HepG2 (cell line): ENCODE data around the gene E2F1. TPM values are rescaled to one million over a fixed set of nuclear protein-coding genes. Genes with fewer than 3 reads are reported as not detected.
A peak's percentile ranks its signal among the peaks of the same experiment; 100 is the strongest.

Experiments
- ELK4 ChIP-seq: sonication (generic); formaldehyde crosslinking; IDR thresholded peaks from 2 replicates; pipeline ENCODE4 v1.9.0; 2021; ENCODE audit warnings: missing genetic modification reagents, borderline replicate concordance
- FOXJ3 ChIP-seq: sonication (generic); formaldehyde crosslinking; IDR thresholded peaks from 2 replicates; pipeline ENCODE4 v1.4.0; 2020; ENCODE audit warnings: missing genetic modification reagents, mild to moderate bottlenecking, borderline replicate concordance
- GABPB1 ChIP-seq: IDR thresholded peaks from 2 replicates; pipeline ENCODE4 v1.6.1; 2016; ENCODE audit warnings: mild to moderate bottlenecking, missing genetic modification reagents, moderate library complexity, missing compliant biosample characterization
- HINFP ChIP-seq: sonication (generic); formaldehyde crosslinking; IDR thresholded peaks from 2 replicates; pipeline ENCODE4 v1.4.0; 2020; ENCODE audit warnings: low read depth, mild to moderate bottlenecking, missing genetic modification reagents
- HOXD1 ChIP-seq: sonication (generic); formaldehyde crosslinking; IDR thresholded peaks from 2 replicates; pipeline ENCODE4 v1.5.0; 2020; ENCODE audit warnings: missing genetic modification reagents
- MXD4 ChIP-seq: IDR thresholded peaks from 2 replicates; pipeline ENCODE4 v1.6.1; 2016; ENCODE audit warnings: mild to moderate bottlenecking, missing biosample characterization, missing genetic modification reagents
- NFIC ChIP-seq: IDR thresholded peaks from 2 replicates; pipeline ENCODE4 v1.6.1; 2012; ENCODE audit warnings: mild to moderate bottlenecking, low read length, inconsistent platforms
- NFRKB ChIP-seq: fragments of 450-650 bp; IDR thresholded peaks from 2 replicates; pipeline ENCODE4 v1.6.1; 2017
- NR2F2 ChIP-seq: IDR thresholded peaks from 2 replicates; pipeline ENCODE4 v1.6.1; 2012; ENCODE audit warnings: low read depth, inconsistent platforms, borderline replicate concordance
- PITX1 ChIP-seq: sonication (generic); formaldehyde crosslinking; IDR thresholded peaks from 2 replicates; pipeline ENCODE4 v1.5.1; 2020; ENCODE audit warnings: mild to moderate bottlenecking, missing genetic modification reagents
- RFX5 ChIP-seq: IDR thresholded peaks from 2 replicates; pipeline ENCODE4 v1.6.1; 2011; ENCODE audit warnings: low read depth, low read length, improper control_type of control experiment
- SIN3A ChIP-seq: IDR thresholded peaks from 2 replicates; pipeline ENCODE4 v1.6.1; 2011; ENCODE audit warnings: low read depth, mild to moderate bottlenecking, control low read depth, low read length, borderline replicate concordance
- SP5 ChIP-seq: IDR thresholded peaks from 2 replicates; pipeline ENCODE4 v1.6.1; 2016; ENCODE audit warnings: low read depth, borderline replicate concordance
- TEAD3 ChIP-seq: optimal IDR thresholded peaks from 2 replicates; pipeline ENCODE3; 2016; ENCODE audit warnings: borderline replicate concordance
- TSC22D2 ChIP-seq: sonication (generic); formaldehyde crosslinking; IDR thresholded peaks from 2 replicates; pipeline ENCODE4 v1.5.1; 2020; ENCODE audit warnings: missing genetic modification reagents, mild to moderate bottlenecking, borderline replicate concordance
- ZKSCAN8 ChIP-seq: IDR thresholded peaks from 2 replicates; pipeline ENCODE4 v1.6.1; 2016; ENCODE audit warnings: borderline replicate concordance, missing genetic modification reagents, missing compliant biosample characterization
- ZNF407 ChIP-seq: sonication (generic); formaldehyde crosslinking; IDR thresholded peaks from one replicate; pipeline ENCODE4 v1.5.1; 2020; ENCODE audit warnings: mild to moderate bottlenecking, missing genetic modification reagents; ENCODE audit errors: not compliant biosample characterization
- ZNF430 ChIP-seq: sonication (generic); formaldehyde crosslinking; IDR thresholded peaks from 2 replicates; pipeline ENCODE4 v1.9.0; 2021; ENCODE audit warnings: mild to moderate bottlenecking, missing genetic modification reagents
- ZNF441 ChIP-seq: sonication (generic); formaldehyde crosslinking; IDR thresholded peaks from 2 replicates; pipeline ENCODE4 v1.7.0; 2021; ENCODE audit warnings: missing genetic modification reagents, borderline replicate concordance
- ZSCAN31 ChIP-seq: sonication (generic); formaldehyde crosslinking; IDR thresholded peaks from 2 replicates; pipeline ENCODE4 v1.5.0; 2020; ENCODE audit warnings: low read depth, mild to moderate bottlenecking, missing genetic modification reagents
- polyA plus RNA-seq, 8 experiments: library from polyadenylated mRNA; depleted of rRNA in 3 of 8; stranded (reverse) in 7 of 8; unstranded in 1 of 8; fragments of >200 nt; fragmentation: Illumina TruSeq in 4 of 8; extraction: Trizol in 4 of 8; gene quantifications; 2 replicates each; pipeline versions ENCODE4 v1.2.1 to v1.2.3, GENCODE V29; 2011 to 2016; ENCODE audit warnings: low read depth in 4 of 8, missing spikeins in 1 of 8, mixed read lengths in 1 of 8; ENCODE audit not compliant: insufficient read depth in 1 of 8
- total RNA-seq, 5 experiments: library from RNA; depleted of rRNA; stranded (reverse); fragments of >200 nt; fragmentation: Illumina TruSeq; extraction: Trizol; gene quantifications; 2 replicates each; pipeline ENCODE4 v1.2.3, GENCODE V29; 2016; ENCODE audit warnings: low read depth in 1 of 5

E2F1 gene
- total and polyA plus RNA-seq, 2 of the 13 experiments (the other 11 are each of a cell fraction or from before 2014, with no cell fraction given) = 25.5 to 39.4 TPM

DNA sequence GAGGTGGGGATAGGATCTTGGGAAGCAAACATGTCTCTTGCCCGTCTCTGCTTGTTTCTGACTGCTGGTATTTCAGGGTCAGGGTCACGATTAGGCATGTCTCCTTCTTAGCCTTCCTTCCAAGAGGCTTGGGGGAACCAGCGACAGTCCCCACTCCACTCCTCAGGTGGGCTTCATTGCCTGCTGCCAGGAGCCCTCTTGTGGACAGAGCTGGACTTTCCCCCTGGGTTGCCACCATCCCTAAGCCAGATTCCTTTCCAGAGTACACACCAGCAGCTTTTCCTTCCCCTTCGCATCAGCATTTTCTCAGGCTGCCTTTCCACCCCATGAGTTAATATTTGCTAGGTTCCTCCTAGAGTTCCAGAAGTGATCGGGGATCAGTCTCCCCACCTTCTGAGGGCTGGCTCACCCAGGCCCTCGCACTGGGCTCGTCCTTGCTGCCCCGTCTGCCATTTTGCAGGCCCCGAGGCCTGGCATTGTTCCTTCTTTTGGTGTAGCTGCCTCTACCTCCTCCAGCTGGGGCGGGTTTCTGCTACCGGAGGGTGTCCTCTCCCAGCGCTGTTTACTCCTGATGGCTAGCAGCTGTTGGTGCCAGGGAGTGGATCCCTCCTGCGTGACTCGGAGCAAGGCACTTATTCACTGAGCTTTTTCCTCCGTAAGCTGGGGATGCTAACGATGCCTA lies 32.8 kb downstream of the E2F1 start (continued):
- TF ChIP-seq GABPB1 (CRISPR knock-in tag) (peak; percentile 30; the same call in 1 of the 2 replicates), HINFP (CRISPR knock-in tag) (no peak), ELK4 (no peak), TSC22D2 (CRISPR knock-in tag) (peak; percentile 77; the same call in 1 of the 2 replicates), NFRKB (no peak), SP5 (CRISPR knock-in tag) (no peak), SIN3A (no peak), PITX1 (0 out of 2 replicates have a peak, but pooled peaks have one; percentile 65), ZSCAN31 (CRISPR knock-in tag) (peak; percentile 52; the same call in 1 of the 2 replicates), NFIC (no peak; the same call in 1 of the 2 replicates), RFX5 (no peak), ZNF441 (peak; percentile 82), HOXD1 (CRISPR knock-in tag) (peak; percentile 64; the same call in 1 of the 2 replicates), TEAD3 (CRISPR knock-in tag) (peak; percentile 69), ZKSCAN8 (CRISPR knock-in tag) (peak; percentile 40; the same call in 1 of the 2 replicates), ZNF407 (CRISPR knock-in tag) (peak; percentile 36), NR2F2 (0 out of 2 replicates have a peak, but pooled peaks have one; percentile 39), FOXJ3 (CRISPR knock-in tag) (0 out of 2 replicates have a peak, but pooled peaks have one; percentile 38), ZNF430 (CRISPR knock-in tag) (no peak), MXD4 (CRISPR knock-in tag) (peak; percentile 43; the same call in 1 of the 2 replicates)
